Endothelial cell of umbilical vein (primary cell): ENCODE data around the gene SMIM24. TPM values are rescaled to one million over a fixed set of nuclear protein-coding genes. Genes with fewer than 3 reads are reported as not detected.

Experiments used
- BruUV-seq: library from RNA; stranded (reverse); fragments of 400-500 nt; replicated peaks from 2 replicates; lab custom pipeline; 2021; lab: Mats Ljungman, UMichigan
- CTCF ChIA-PET: fragments of 300-600, 350-600 bp; sonication (Branson Sonifier 250); formaldehyde crosslinking; loops from one replicate; lab custom pipeline; 2021; ENCODE audit warnings: antibody characterized with exemption, inconsistent platforms; lab: Charles Lee
- POLR2A ChIA-PET: fragments of 300-600, 350-600 bp; sonication (Branson Sonifier 250); formaldehyde crosslinking; loops from one replicate; lab custom pipeline; 2021; ENCODE audit warnings: antibody characterized with exemption, inconsistent platforms; lab: Charles Lee
- DNase-seq: peaks from one replicate; pipeline ENCODE4 v3.0.0-alpha.2; 2011; ENCODE audit warnings: low read depth, low spot score
- FAIRE-seq: peaks from 2 replicates; lab custom pipeline; 2011; peaks lifted over from hg19 to GRCh38; lab: Jason Lieb, UNC
- H2AFZ ChIP-seq: 2 replicates; pipeline ENCODE4 v1.6.0; 2012; ENCODE audit warnings: low read depth, low read length, control low read depth, inconsistent platforms
- H3K27ac ChIP-seq: 2 replicates; pipeline ENCODE4 v1.5.1; 2011; ENCODE audit warnings: low read depth, mild to moderate bottlenecking, control low read depth, low read length, moderate library complexity; ENCODE audit not compliant: insufficient read depth
- H3K27me3 ChIP-seq, 2 experiments: 2 replicates each; pipeline versions ENCODE4 v1.6.0 to v1.6.1; 2011; ENCODE audit warnings: low read length in 2 of 2, mixed read lengths in 1 of 2; ENCODE audit not compliant: control insufficient read depth in 2 of 2, insufficient read depth in 2 of 2
- H3K36me3 ChIP-seq, 2 experiments: 2 replicates in 1 of 2; 3 replicates in 1 of 2; pipeline ENCODE4 v1.5.1; 2011; ENCODE audit warnings: low read length in 2 of 2, mild to moderate bottlenecking in 1 of 2, moderate library complexity in 1 of 2; ENCODE audit not compliant: control insufficient read depth in 2 of 2, insufficient read depth in 2 of 2; ENCODE audit errors: extremely low read depth in 1 of 2
- H3K4me1 ChIP-seq: 3 replicates; pipeline ENCODE4 v1.5.1; 2011; ENCODE audit warnings: mild to moderate bottlenecking, low read length; ENCODE audit not compliant: control insufficient read depth, insufficient read depth; ENCODE audit errors: extremely low read depth
- H3K4me2 ChIP-seq: 2 replicates; pipeline ENCODE4 v1.6.1; 2011; ENCODE audit warnings: low read length, control low read depth, mixed read lengths; ENCODE audit not compliant: insufficient read depth
- H3K4me3 ChIP-seq, 3 experiments: fragments of 200-600 bp in 1 of 3; sonication (generic), shearing (Covaris generic) in 1 of 3; replicated peaks in 1 of 3; 2 replicates each; pipeline ENCODE4 v1.5.1; 2011 to 2016; ENCODE audit warnings: control low read depth in 3 of 3, low read length in 3 of 3, mild to moderate bottlenecking in 2 of 3, inconsistent platforms in 1 of 3, low read depth in 1 of 3, moderate library complexity in 1 of 3; ENCODE audit not compliant: insufficient read depth in 1 of 3
- H3K79me2 ChIP-seq: 2 replicates; pipeline ENCODE4 v1.6.0; 2012; ENCODE audit warnings: low read length, inconsistent platforms; ENCODE audit not compliant: control insufficient read depth, insufficient read depth
- H3K9ac ChIP-seq: replicated peaks from 2 replicates; pipeline ENCODE3; 2011; ENCODE audit warnings: low read length, control low read depth; ENCODE audit not compliant: insufficient read depth; ENCODE audit errors: extremely low read depth
- H3K9me1 ChIP-seq: replicated peaks from 3 replicates; pipeline ENCODE4 v1.6.0; 2011; ENCODE audit warnings: mild to moderate bottlenecking, low read length; ENCODE audit not compliant: control insufficient read depth, insufficient read depth; ENCODE audit errors: extremely low read depth
- H3K9me3 ChIP-seq: replicated peaks from 2 replicates; pipeline ENCODE4 v1.5.1; 2012; ENCODE audit warnings: low read length, inconsistent platforms; ENCODE audit not compliant: control insufficient read depth, insufficient read depth
- H4K20me1 ChIP-seq: replicated peaks from 2 replicates; pipeline ENCODE3; 2011; ENCODE audit warnings: mild to moderate bottlenecking, low read length; ENCODE audit not compliant: control insufficient read depth, insufficient read depth; ENCODE audit errors: extremely low read depth
- EZH2 ChIP-seq: IDR thresholded peaks from 2 replicates; pipeline ENCODE4 v1.6.1; 2012; ENCODE audit warnings: borderline replicate concordance, low read depth, mild to moderate bottlenecking, moderate library complexity, low read length, inconsistent platforms; ENCODE audit not compliant: severe bottlenecking
- FOS ChIP-seq: IDR thresholded peaks from 2 replicates; pipeline ENCODE4 v1.6.1; 2011; ENCODE audit warnings: mild to moderate bottlenecking, low read length, moderate library complexity, borderline replicate concordance; ENCODE audit not compliant: insufficient read depth
- GATA2 ChIP-seq: IDR thresholded peaks from 2 replicates; pipeline ENCODE4 v1.7.0; 2011; ENCODE audit warnings: low read depth, mild to moderate bottlenecking, moderate library complexity, mixed read lengths, low read length; ENCODE audit not compliant: insufficient read length, insufficient read depth
- JUN ChIP-seq: IDR thresholded peaks from 2 replicates; pipeline ENCODE4 v1.6.1; 2011; ENCODE audit warnings: borderline replicate concordance, low read depth; ENCODE audit not compliant: insufficient read length, insufficient read depth
- MYC ChIP-seq: IDR thresholded peaks from one replicate; pipeline ENCODE4 v1.6.1; 2011; ENCODE audit warnings: mild to moderate bottlenecking, low read depth, low read length
- POLR2A ChIP-seq: IDR thresholded peaks from 2 replicates; pipeline ENCODE4 v1.6.1; 2012; ENCODE audit warnings: low read depth, mild to moderate bottlenecking, control low read depth, low read length
- POLR2AphosphoS5 ChIP-seq: IDR thresholded peaks from 2 replicates; pipeline ENCODE4 v1.6.1; 2012; ENCODE audit warnings: low read depth, mild to moderate bottlenecking, control low read depth, low read length, moderate library complexity; ENCODE audit not compliant: insufficient read depth
- dilution Hi-C: fragments of 300-500 bp; cut with MboI; formaldehyde crosslinking; loops from one replicate; pipeline ENCODE4 v1.15.0; 2019; ENCODE audit warnings: low sequenced_read_pairs; ENCODE audit not compliant: extremely low pct_ligation_motif_present
- intact Hi-C: fragments of 100-400 bp; cut with micrococcal nuclease; formaldehyde crosslinking; loops from one replicate; pipeline ENCODE4 v1.10.0; 2022
- polyA plus RNA-seq, 4 experiments: library from polyadenylated mRNA; depleted of rRNA in 3 of 4; stranded (reverse) in 3 of 4; unstranded in 1 of 4; fragments of >200 nt; gene quantifications; 2 replicates each; pipeline versions ENCODE4 v1.2.1 to v1.2.3, GENCODE V29; 2011 to 2012; ENCODE audit warnings: missing spikeins in 1 of 4
- total RNA-seq: library from RNA; stranded (reverse); gene quantifications from 2 replicates; pipeline ENCODE4 v1.2.3, GENCODE V29; 2021
- TF ChIP-seq, protein P1 (sequence below): IDR thresholded peaks from 2 replicates; pipeline ENCODE4 v1.6.1; 2011; ENCODE audit not compliant: insufficient read depth, insufficient read length
- TF ChIP-seq, protein P2 (sequence below), 2 donors: IDR thresholded peaks; 1 replicate in 1 of 2; 2 replicates in 1 of 2; pipeline ENCODE4 v1.5.1; 2011; ENCODE audit warnings: low read length in 2 of 2, mild to moderate bottlenecking in 2 of 2, moderate library complexity in 2 of 2, control low read depth in 1 of 2, inconsistent platforms in 1 of 2, low read depth in 1 of 2; ENCODE audit not compliant: insufficient read depth in 1 of 2; ENCODE audit errors: extremely low read depth in 1 of 2

The SMIM24 gene
- total and polyA plus RNA-seq, 2 donors (not counting 3 experiments of a cell fraction or from before 2014, with no cell fraction given) = not detected

DNA sequence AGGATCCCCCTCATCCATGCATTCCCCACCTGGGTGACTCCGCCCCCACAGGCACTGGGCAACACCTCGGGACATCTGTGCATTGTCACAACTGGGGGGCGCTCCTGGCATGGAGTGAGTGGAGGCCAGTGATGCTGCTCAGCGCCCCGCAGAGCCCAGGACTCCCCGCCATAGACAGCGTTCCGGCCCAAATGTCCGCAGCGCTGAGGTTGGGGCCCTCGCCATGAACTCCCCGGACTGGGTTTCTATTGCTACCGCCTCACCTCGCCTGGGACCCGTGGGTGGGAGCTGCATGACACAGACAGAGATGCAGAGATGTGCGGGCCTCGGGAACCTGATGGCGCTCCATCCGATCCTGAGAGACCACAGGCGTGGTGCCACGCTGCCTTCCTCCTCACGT is 30.4 kb upstream of the SMIM24 start:
- no peak for DNase-seq
- H4K20me1 ChIP-seq = no peaks in the 10 kb centered on the region

More for the DNA sequence above, 30.4 kb upstream of the SMIM24 start:
- FAIRE-seq = no peak
- H3K79me2 ChIP-seq = peaks cover 93% of the 10 kb centered on the region
- H3K4me2 ChIP-seq = no peak overlapping the region
- intact Hi-C loops = no loop called here
- ChIA-PET POLR2A (no interaction called here), CTCF (no interaction called here)
- peaks cover 5% of the 10 kb centered on the region for H3K4me1 ChIP-seq
- H3K36me3 ChIP-seq = peaks cover 0 to 13% of the 10 kb centered on the region in 2 experiments
- H3K9ac ChIP-seq = no peak overlapping the region
- no peaks in the 10 kb centered on the region for H3K9me3 ChIP-seq
- BruUV-seq = no TSS peak
- no peaks in the 10 kb centered on the region for H3K27me3 ChIP-seq
- H3K4me3 ChIP-seq = no peak overlapping the region
- no peak overlapping the region for H3K27ac ChIP-seq
- no peak overlapping the region for H2AFZ ChIP-seq
- dilution Hi-C loops = no loop called here
- H3K9me1 ChIP-seq = no peaks in the 10 kb centered on the region
- TF ChIP-seq MYC (no peak), FOS (no peak), JUN (no peak), POLR2AphosphoS5 (no peak), EZH2 (no peak), GATA2 (no peak), POLR2A (no peak)
- TF ChIP-seq, protein P1, sequence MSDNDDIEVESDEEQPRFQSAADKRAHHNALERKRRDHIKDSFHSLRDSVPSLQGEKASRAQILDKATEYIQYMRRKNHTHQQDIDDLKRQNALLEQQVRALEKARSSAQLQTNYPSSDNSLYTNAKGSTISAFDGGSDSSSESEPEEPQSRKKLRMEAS = no peak
- TF ChIP-seq, protein P2, sequence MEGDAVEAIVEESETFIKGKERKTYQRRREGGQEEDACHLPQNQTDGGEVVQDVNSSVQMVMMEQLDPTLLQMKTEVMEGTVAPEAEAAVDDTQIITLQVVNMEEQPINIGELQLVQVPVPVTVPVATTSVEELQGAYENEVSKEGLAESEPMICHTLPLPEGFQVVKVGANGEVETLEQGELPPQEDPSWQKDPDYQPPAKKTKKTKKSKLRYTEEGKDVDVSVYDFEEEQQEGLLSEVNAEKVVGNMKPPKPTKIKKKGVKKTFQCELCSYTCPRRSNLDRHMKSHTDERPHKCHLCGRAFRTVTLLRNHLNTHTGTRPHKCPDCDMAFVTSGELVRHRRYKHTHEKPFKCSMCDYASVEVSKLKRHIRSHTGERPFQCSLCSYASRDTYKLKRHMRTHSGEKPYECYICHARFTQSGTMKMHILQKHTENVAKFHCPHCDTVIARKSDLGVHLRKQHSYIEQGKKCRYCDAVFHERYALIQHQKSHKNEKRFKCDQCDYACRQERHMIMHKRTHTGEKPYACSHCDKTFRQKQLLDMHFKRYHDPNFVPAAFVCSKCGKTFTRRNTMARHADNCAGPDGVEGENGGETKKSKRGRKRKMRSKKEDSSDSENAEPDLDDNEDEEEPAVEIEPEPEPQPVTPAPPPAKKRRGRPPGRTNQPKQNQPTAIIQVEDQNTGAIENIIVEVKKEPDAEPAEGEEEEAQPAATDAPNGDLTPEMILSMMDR (IDR thresholded peaks at IDR 0.05; ENCODE audit: extremely low read depth in 1 of 2, insufficient read depth in 1 of 2, low read depth in 1 of 2, low read length in 2 of 2) = no peak
